GM21447 (cell line): ENCODE data around the gene HDAC9.

Source experiments
- ATAC-seq: cut with Tn5 transposase; IDR thresholded peaks from one replicate; pipeline ENCODE4 v1.9.1; 2021; ENCODE audit not compliant: unreplicated experiment

Gene HDAC9

DNA sequence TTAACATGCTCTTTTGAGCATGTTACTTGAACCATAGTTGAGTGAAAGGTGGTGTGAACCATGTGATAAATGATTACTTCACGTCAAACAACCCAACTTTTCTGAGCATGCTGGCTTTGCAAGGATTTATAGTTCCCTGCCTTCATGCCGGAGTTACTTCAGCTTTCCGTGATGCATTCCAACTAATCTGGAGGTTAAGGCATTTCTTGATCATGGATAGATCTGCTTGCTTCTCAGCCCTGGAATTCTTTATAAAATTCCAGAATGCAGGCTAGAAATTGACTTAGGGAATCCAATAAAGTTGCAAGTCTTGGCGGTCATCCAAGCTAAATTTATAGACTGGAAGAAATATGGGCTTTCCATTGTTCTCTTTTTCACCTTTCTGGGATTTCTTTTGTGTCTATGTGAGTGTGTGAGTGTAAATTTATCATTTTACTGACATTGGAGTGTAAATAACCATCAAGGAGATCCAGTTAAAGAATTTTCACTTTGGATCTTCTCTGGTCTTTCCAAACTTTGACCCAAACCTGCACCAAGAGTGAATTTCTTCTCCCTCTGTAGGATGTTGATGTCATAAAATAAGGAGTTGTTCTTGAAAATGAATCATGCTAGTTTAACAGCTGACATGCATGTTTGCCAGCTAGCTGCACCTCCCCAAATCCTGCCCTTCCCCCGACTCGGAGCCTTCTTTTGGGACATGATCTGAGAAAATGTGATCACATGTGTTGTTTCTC is 332.9 kb downstream of the HDAC9 start:
- ATAC-seq: no peak

DNA sequence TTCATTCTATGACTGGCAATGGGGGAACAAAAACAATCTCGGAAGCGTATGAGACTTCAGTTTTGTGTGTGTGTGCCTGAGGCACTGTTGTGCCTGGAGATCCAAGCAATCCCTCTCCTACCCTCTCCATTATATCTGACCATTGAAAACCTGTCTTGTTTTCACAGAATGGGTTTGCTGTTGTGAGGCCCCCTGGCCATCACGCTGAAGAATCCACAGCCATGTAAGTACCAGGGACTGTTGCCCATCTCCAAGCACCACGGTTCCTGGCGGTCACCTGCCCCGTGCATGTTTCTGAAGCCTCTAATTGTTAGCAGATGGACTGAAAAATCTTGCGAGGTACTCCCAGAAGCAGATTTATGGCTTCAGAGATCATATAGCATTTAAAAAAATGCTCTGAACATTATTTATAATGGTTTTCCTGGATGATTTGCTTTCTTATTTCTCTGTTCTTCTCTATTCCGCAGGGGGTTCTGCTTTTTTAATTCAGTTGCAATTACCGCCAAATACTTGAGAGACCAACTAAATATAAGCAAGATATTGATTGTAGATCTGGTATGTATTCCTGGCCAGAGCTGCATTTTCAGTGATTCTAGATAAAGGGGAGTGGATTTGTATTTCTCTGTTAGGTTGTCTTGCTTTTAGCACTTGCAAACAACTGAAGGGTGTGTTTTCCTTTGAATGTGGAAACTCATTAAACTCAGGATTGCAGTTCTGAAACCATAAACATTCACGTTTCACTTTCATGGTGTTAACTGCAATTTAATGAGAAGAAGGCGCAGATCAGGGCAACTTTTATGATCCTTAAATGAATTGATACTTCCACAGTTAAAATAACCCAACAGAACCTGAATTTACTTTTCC is 333.7 kb downstream of the HDAC9 start:
- no peak for ATAC-seq

DNA sequence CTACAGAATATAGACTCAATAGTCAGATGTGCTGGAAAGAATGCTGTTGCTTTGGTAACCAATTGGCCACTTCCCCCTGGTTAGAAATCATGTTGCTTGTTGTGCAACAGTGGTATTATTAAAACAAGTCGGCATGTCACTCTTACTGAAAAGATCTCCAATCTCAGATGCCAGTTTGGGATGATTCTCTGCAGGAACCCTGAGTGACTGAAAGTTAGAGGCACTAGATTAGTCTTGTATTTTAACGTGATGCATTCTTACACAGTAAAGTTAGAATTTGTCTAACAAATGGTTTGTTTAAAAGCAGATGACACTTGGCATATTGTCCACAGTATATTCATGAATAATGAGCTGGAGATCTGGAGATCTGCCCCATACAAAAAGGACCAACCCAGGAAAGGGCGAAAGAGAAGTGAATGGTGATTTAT is 334.3 kb downstream of the HDAC9 start:
- ATAC-seq: no peak

DNA sequence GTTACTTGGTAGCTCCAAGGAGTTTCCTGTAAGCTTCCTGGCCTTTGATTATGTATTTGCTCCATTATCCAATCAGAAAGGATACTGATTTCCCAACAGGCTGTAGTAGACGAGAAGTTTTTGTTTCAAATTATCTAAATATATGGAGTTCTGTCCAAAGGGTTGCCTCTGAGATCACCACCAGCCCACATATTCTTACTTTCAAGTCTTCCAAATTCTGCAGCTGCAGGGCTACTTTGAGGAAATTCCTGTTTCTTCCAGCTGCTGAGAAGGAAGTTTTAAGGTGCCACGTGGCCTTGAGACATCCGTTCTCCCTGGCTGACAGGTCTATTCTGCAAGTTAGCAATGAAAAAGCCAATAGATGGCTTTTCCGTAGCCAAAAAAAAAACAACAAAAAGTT is 335.9 kb downstream of the HDAC9 start:
- no peak for ATAC-seq

DNA sequence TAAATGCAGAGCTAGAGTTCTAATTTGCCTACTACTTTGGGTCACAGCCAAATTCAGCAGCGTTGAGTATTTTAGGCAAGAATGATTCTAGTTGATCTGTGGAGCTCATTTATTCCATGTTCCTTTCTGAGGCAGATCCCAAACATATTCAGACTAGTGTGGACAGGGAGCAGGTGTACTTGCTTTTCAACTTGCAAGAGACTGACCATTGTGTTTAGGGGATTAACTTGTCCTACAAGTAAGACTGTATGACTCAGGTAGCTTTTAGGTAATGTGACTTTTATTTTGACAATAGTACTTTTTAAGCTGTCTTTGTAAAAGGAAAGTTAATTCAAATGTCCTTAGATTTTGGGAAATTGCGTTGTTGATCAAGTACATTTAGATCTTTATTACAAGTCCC is 336.4 kb downstream of the HDAC9 start:
- no peak for ATAC-seq

DNA sequence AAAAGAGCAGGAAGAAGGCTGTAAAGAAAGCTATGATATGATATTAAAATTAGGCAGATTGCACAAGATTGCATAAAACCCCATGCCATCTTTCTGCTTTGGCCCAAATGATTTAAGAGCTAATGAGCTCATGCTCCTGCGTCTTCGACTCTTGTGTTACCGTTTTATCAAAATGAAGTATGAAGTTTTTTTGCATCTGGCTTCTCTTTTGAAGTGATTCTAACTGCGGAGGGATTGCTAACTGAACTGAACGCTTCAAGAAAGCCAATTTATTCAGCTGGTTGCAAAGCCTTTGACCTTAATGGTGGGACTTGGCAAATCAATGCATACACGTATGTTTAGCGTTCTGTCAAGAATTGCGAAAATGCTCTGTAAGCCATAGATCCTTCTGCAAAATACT is 339.0 kb downstream of the HDAC9 start:
- ATAC-seq: no peak

DNA sequence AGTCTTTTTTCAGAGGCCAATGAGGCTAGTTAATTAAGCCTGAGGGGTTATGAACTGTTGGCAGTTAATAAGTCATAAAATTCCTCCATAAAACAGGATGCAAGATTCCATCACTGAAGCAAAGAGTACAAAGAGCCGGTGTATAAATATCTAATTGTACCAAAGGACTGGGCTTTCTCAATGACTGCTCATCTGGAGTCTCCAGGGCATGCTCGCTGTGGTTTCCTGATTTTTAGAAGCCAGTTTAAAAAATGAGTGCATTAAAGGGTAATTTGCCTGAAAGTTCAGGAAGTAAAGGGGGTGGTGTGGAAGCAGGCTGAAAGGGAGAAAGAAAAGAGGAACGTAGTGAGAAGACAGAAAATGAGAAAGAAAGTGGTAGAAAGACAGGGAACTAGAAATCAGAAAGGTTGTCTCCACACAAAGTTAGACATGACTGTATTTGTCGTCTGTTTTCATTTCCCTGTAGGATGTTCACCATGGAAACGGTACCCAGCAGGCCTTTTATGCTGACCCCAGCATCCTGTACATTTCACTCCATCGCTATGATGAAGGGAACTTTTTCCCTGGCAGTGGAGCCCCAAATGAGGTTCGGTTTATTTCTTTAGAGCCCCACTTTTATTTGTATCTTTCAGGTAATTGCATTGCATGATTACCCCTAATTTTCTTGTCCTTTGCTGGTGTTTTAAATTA is 339.6 kb downstream of the HDAC9 start:
- no peak for ATAC-seq

DNA sequence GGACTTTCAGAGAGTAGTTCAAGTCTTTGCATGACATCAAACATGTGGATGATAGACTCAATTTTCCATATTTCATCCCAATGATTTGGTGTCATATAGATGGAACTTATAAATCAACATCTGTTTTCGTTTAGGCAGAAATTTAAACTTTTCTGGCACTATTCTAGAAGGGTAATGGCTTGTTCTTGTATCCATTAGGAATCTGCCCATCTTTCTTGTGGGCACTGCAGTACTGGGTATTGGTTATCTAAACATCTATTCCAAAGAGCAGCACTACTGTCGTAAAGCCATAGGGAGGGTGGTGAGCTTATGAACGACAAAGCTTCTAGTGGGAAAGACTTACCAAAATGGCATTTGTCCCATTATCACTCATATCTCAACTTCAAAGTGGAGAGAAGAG is 348.4 kb downstream of the HDAC9 start:
- ATAC-seq: no peak

DNA sequence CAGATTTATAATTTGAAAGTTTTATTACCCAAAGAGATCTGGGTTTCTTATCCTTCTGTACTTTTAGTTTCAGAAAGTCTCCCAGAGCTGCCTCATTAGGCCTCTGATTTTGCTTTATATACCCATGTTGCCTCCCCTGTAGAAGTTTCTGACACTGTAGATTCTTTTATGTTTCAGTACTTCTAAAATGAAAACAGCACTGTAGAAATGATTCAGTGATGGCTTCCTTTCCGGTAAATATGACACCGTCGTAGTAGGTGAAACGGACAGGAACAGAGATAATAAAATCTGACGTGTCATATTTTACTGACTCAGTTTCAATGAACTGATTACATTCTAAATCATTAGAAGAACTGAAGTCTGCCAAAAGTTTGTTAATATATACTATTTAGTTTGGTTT is 349.2 kb downstream of the HDAC9 start:
- ATAC-seq: no peak

DNA sequence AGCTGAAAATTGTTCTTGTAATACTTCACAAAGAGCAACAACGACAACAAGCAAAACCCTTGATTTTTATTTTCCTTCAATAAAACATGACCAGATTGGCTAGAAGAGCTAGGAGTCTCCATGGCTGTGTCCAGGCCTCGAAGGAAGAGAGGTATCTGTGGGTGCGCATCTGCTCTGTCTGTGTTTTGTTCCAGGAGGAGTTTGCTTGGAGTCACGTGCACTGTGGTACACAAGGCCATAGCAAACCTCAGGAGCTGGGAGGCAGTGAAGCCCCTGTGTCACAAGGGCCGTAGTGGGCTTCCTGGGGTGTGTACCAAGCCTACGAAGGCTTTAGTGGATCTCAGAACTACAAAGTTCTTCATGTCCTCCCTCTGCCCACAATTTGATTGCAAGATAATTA is 350.2 kb downstream of the HDAC9 start:
- ATAC-seq: no peak

DNA sequence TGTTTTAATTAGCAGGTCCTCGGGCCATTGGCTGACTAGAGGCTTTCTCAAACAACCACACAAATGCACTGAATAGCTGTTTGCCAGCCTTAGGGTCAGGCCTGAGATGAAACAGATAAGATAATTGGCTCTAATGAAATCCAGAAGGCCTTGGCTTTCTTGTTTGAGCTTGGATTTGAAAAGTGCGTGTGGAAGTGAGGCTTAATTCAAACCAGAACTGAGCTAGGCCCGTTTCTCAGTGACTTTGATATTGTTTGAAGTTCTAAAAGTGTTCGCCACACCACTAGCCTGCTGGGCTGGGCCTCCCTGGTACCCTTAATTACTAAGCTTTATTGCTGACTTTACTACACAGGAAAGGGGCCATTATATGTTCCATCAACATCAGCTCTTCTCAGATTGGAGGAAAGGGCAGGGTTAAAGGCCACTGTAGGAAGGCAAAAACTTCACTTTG is 351.2 kb downstream of the HDAC9 start:
- ATAC-seq: no peak

DNA sequence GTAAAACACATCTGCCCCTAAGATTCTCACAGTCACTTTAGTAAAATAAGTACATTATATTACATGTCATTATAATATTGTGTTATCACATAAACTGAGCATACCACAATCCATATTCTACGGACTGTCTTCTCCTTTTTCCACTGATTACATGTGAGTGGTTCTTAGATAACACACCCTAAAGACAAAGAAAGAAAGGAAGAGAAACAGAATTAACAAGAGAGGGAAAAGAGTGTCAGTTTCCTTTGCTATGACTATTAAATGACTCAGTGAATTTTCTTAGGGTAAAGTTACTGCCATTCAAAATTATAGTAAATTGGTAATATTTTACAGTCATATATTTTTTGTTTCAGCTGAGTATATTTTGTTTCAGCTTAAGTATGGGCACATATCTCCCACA is 353.6 kb downstream of the HDAC9 start:
- no peak for ATAC-seq

DNA sequence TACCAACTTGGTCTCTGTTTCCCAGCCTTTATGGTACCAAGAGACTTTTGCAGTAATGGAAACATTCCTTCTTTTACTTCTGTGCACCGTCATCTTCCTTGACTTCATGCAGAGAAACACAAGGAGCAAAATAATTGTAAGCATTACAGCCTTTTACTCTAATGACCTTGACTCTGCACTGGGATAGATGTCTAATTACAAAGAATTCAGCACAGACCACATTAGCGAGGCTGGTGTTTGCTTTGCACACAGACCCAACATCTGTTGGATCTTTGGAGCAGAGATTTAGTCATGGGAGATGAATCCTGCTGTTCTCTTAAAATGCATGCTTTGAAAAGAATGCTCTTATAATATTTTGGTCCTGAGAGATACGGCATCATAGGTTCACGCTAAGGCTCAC is 360.2 kb downstream of the HDAC9 start:
- no peak for ATAC-seq

DNA sequence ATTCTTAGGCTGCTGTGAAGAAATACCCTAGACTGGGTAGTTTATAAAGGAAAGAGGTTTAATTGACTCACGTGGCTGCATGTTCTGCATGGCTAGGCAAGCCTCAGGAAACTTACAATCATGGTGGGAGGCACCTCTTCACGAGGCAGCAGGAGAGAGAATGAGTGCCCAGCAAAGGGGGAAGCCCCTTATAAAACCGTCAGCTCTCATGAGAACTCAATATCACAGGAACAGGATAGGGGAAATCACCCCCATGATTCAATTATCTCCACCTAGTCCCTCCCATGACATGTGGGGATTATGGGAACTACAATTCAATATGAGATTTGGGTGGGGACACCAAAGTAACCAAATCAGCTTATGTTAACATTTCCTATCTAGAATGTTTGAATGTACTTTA is 362.7 kb downstream of the HDAC9 start:
- ATAC-seq: no peak

DNA sequence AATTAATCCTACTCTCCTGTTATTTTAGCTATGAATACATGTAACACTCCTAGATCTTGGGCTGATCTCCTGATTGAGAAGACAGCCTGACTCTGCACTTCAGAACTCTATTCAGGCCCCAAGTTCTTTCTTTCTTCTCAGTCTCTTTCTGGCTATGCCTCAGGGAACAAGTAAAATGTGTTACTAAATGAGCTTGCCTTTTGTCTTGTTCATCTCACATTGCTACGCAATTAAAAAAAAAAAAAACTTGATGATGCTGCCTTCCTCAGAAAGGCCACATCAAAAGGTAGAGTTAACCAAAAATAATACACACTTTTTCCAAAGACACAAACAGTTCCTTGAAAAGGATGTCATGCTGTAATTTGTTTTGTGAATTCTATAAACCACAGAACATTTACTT is 363.8 kb downstream of the HDAC9 start:
- ATAC-seq: no peak

DNA sequence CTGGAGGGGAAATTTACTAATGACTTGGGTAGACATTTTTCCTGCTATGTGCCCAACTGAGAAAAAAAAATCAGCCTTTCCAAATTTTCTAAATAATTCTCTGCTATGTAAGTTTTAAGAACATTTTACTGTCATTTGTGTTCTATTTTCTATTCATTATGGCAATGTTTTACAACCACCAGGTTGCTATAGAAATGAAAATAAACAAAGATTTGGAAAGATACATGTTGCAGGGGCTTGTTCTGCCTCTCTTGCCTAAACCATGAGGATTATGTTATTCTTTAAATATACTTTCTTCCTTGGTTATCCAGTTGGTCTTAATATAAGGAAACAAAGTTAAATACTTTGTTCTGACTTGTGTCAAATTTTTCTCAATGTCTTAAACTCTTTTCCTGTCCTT is 364.7 kb downstream of the HDAC9 start:
- no peak for ATAC-seq

DNA sequence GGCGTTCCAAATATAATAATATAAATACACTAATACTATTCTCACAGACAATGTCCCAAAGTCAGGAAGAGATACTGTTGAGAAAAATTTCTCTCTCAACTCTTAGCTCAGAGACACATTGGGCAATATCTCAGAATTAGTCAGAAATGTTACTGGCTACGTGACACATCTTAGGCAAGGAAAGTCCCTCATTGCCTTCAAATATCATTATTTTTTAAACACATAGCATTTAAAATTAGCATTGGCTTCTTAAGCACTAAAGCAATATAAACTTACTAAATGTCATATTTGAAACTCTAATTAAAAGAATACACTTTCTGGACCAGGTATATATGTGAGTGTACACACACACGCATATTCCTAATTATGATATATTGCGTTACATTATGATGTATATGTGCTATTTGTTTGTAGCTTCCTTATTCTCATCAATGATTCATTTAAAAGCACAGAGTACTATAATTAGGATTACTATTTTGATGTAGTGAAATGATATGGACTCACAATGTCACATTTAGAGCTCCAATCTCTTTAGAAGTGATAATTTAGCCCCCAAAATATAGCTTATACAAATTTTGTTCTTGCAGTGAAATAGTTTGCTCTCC is 366.1 kb downstream of the HDAC9 start:
- no peak for ATAC-seq

DNA sequence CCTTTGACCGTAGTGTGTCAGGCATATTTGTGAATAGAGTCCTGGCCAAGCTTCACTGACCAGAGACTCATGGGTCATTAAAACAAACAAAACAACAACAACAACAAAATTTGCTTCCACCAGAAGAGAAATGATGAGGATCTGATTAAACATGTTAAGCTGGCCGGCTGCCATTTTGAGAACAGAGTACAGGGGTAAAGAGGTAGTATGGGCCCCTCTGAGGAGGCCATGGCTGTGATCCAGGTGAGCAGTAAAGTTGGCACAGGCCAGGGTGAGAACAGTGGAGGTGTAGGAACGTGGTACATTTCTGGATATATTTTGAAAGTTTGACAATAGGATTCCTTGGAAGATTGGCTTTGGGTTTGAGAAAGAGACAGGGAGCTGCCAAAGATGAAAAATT is 369.4 kb downstream of the HDAC9 start:
- ATAC-seq: no peak

DNA sequence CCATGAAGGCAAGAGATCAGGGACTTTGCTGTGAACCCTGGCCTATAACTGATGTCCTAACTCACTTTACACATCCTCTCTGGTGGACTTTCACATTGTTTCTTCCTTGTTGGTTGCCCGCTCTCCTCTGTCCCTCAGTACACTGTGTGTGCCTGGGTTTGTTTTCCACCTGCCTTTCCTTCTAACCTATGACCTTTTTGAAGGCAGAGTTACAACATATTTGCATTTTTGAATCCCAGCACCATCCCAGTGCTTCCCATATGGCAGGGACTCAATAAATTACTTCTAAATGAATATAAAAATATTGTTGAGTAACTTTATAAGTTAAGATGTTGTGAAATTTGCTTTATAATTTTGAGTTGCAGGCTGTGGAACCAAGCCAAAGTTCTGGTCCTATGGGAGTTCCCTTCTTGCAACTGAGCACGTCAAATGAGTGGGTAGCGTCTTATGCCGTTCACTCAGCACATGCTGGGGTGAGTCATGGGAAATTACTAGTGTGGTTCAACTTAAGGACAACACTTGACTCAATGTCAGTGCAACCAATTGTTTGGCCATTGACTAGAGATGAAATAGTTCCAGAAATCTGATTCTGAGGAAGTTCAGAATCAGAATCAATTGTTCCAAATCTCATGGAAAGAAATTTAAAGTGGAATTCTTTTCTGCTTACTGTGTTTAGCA is 370.9 kb downstream of the HDAC9 start:
- ATAC-seq: peak; percentile 83

DNA sequence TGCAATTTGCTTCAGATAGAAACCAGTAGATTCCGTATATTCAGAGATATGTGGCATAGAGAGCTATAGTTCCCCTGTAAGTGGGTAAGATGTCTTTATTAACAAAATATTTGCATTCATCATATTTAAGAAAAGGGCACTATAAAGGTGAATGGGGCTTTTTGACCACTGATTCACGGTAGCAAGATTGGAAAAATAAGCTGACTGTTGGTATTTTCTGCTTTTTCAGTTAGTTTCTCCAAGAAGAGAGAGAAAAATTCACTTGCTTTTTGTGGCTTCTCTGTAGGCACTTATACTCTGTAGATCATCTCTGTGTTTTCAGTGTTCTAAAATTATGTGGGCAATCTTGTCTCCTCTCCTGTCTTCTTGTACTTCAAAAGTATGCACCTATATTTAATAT is 376.8 kb downstream of the HDAC9 start:
- ATAC-seq: no peak
